C4-2B (cell line): ENCODE measurements around the gene GANAB.
A peak's percentile ranks its signal among the peaks of the same experiment; 100 is the strongest.
"Not testable (repeated sequence)": the region's sequence is repeated elsewhere in the genome, so short reads cannot be mapped to it uniquely, and the experiment has no call there.

Experiments
- H3K27ac ChIP-seq: fragments of 450-650 bp; 2 replicates; pipeline ENCODE4 v1.5.1; 2017
- ZFX ChIP-seq: fragments of 450-650 bp; IDR thresholded peaks from 2 replicates; pipeline ENCODE4 v1.6.1; 2017
- TF ChIP-seq, protein P1 (sequence below): fragments of 450-650 bp; conservative IDR thresholded peaks from 2 replicates; pipeline ENCODE4 v1.5.1; 2017; ENCODE audit warnings: mild to moderate bottlenecking

The GANAB gene

DNA sequence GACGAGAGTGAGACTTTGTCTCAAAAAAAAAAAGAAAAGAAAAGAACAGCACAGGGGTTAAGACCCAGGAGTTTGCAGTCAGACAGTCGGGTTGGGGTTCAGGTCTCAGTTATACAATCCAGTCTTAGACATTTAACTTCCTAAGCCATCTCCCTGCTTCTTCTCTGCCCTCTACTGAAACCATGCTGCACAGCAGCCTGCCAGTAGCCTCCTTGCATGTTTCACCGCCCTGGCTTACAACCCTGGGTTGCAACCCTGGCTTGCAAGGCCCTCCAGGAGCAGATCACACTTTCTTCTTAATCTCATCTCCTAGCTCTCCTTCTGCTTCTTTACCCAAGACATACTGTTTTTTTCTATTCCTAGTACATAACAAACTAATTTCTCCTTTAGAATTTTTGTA, 18.7 kb downstream of the GANAB start:
- TF ChIP-seq ZFX, result no peak
- TF ChIP-seq, protein P1, sequence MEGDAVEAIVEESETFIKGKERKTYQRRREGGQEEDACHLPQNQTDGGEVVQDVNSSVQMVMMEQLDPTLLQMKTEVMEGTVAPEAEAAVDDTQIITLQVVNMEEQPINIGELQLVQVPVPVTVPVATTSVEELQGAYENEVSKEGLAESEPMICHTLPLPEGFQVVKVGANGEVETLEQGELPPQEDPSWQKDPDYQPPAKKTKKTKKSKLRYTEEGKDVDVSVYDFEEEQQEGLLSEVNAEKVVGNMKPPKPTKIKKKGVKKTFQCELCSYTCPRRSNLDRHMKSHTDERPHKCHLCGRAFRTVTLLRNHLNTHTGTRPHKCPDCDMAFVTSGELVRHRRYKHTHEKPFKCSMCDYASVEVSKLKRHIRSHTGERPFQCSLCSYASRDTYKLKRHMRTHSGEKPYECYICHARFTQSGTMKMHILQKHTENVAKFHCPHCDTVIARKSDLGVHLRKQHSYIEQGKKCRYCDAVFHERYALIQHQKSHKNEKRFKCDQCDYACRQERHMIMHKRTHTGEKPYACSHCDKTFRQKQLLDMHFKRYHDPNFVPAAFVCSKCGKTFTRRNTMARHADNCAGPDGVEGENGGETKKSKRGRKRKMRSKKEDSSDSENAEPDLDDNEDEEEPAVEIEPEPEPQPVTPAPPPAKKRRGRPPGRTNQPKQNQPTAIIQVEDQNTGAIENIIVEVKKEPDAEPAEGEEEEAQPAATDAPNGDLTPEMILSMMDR, result no peak
- no peak overlapping the region for H3K27ac ChIP-seq

DNA sequence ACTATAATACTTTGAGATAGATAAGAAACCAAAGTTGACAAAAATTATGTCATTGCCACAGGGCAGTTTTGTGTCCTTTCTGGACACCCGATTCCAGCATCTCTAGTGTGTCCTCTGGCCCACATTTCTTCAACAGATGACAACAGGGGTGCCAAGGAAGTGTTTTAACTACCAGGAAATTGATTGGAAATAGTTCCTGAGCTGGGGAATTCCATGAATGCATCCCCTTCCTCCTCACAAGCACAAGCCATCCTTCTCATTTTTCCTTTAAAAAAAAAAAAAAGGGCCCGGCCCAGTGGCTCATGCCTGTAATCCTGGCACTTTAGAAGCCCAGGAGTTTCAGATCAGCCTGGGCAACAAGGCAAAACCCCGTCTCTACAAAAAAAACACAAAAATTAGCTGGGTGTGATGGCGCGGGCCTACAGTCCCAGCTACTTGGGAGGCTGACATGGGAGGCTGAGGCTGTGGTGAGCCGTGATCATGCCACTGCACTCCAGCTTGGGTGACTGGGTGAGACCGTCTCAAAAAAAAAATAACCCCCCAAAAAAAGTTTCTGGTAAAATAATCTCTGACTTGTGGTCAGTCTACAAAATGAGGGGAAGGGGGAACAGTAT, 23.8 kb downstream of the GANAB start:
- TF ChIP-seq, protein P1, result no peak
- TF ChIP-seq ZFX, result no peak
- H3K27ac ChIP-seq, result peak overlapping the region; percentile 96

DNA sequence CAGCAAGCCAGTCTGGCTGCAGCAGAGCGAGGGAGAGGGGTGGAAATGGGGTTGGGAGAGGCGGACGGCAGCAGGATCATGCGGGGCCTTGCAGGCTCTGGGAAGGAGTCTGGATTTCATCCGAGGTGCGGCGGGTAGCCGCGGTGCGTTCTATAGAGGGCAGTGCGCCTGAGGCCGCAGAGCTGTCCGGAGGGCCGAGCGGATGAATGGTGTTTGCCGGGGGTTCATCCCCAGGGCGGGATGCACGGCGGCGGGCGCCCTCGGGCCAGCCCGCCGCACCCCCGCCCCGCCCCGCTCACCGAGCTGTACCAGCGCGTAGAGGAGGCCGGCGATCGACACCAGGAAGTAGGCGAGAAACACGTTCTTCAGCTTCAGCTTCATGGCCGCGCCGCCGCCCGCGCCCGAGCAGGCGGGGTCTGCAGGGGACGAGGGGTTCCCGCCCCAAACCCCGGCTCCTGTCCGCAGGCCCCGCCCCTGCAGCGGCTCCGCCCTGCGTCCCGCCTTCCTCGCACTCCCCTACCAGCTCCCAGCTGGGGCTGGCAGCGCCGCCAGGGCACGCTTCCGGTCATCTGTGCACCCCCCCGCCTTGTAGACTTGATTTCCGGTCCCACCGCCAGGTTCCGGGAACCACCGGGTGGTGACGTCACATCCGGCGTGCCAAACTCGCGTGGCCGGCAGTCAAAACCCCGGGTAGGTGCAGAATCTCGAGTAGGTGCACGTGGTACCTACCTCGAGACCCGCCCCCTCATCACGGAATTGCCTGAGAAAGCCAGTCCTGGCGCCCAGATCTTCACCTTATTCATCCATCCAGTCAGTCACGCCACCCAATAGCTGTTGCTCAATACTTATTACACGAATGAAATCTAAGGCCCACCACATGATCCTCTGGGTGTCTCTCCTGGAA, 24.6 kb downstream of the GANAB start, which contains the start of gene B3GAT3:
Gene B3GAT3 (minus strand): TSS at position 420 of the 904 bp plus-strand sequence. CDS start 39 bp downstream, at position 381.
- H3K27ac ChIP-seq, result peak within 1 kb of the TSS; percentile 96
- TF ChIP-seq, protein P1, result no peak
- TF ChIP-seq ZFX, result peak; percentile 82

DNA sequence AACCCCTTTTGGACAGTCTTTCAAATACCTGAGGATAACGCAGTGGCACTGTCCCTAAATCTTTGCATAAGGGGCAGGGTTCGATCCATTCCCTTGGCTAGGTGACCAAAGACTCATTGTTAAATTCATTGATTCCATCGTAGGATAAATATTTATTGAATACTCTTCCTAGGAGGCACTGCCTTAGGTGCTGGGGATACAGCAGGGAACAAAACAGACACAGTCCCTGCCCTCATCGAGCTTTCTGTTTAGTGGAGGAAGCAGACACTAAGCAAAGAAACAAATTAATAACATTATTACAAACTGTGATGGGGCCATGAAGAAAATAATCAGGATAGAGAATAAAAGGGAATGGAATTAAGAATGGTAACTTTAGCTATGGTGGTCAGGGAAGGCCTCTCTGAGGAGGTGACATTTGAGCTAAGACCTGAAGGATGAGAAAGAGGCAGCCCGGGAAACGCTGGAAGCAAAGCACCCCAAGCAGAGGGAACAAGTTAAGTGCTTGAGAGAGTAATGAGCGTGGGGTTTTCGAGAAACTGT, 25.3 kb downstream of the GANAB start:
- TF ChIP-seq, protein P1, result no peak
- TF ChIP-seq ZFX, result no peak
- peak overlapping the region; percentile 96 for H3K27ac ChIP-seq

DNA sequence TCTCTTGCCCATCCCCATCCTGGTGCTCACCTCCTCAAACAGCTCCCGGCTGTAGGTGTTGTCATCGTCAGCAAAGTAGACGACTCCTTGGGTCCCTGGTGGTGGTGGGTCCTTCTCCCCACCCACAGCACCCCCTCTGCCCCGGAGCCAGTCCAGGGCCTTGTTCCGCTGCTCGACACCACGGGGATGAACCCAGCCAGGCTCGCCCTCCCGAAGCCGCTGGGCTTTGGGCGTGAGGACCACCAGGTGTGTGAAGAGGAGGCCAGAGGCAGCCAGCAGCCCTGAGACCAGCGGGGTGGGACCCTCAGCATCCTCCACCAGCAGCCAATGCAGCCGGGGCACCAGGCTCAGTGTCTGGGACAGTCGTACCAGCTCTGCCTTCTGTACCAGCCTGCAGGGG, 29.5 kb downstream of the GANAB start:
- H3K27ac ChIP-seq, result not testable (repeated sequence)

DNA sequence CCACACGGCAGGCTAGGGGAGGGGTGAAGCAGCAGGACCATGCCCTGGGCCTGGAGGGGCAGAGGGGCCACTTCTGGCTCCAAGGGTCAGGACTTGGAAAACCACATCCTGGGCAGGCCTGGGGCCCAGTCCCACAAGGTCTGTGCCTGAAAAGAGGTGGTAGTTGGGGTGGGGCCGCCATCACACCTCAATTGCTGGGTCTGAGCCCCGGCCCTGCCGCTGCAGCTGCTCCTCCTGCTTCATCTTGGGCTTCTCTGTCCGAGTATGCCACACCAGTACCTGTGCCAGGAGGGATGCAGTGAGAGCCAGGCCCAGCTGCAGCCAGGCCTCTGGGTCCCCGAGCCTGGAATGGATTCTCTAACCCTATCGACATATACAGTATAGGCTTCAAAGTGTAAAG, 30.9 kb downstream of the GANAB start:
- TF ChIP-seq, protein P1, result no peak
- TF ChIP-seq ZFX, result no peak
- H3K27ac ChIP-seq, result no peak overlapping the region; the same call in 1 of the 2 replicates

DNA sequence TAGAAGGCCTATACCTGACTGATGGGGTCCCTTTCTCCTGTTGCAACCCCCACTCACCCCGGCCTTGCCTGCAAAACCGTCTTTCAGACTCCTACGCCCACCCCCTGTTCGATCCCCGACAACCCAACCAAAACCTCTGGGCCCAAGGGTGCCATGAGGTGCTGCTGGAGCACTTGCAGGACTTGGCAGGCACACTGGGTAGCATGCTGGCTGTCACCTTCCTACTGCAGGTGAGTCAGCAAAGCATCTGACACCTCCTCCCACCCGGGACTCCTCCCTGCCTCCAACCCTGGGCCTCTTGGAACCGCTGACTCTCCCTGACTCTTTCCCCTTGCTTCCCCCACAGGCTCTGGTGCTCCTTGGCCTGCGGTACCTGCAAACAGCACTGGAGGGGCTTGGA, 32.1 kb downstream of the GANAB start:
- H3K27ac ChIP-seq, result peak overlapping the region; percentile 80

More for the DNA sequence above, 32.1 kb downstream of the GANAB start:
- TF ChIP-seq ZFX, result no peak
- TF ChIP-seq, protein P1, result no peak
